GM18511 (cell line): ENCODE data around the gene SEC61A2.
A peak's percentile ranks its signal among the peaks of the same experiment; 100 is the strongest.
"Not testable (repeated sequence)": the region's sequence is repeated elsewhere in the genome, so short reads cannot be mapped to it uniquely, and the experiment has no call there.

Experiments used
- ATAC-seq: cut with Tn5 transposase; IDR thresholded peaks from one replicate; pipeline ENCODE4 v1.9.1; 2021; ENCODE audit warnings: mild to moderate bottlenecking, moderate library complexity; ENCODE audit not compliant: unreplicated experiment

Gene SEC61A2

DNA sequence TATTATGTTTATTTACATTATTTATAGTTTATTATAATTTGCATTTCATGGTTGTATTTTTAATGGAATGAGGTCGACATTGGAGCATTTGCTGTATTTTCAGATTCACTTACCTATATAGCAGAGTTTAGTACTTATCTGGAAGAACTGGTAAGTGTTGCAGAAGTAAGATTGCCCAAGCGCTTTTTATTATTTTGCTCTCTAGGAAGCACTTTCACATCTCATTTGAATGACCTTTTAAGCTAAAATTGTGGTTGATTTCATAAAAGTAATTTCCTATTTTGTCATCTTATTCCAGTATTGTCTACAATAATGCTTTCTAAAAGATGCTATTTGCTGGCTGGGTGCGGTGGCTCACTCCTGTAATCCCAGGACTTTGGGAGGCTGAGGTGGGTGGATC, 28.6 kb downstream of the SEC61A2 start:
- no peak for ATAC-seq

DNA sequence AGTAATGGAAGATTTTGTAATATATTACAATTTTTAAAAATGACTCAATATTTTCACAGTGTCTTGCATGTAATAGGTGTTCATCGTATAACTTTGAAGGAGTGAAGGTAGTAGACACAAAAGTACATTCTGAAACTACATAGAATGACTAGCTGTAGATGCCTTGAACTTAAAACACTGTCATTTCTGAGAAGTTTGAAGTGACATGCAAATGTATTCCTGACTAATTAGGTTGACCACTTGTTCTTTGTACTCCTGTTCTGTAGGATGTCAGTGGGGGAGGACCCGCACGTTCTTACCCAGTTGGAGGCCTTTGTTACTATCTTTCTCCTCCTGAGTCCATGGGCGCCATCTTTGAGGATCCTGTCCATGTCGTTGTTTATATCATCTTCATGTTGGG, 31.2 kb downstream of the SEC61A2 start:
- no peak for ATAC-seq

DNA sequence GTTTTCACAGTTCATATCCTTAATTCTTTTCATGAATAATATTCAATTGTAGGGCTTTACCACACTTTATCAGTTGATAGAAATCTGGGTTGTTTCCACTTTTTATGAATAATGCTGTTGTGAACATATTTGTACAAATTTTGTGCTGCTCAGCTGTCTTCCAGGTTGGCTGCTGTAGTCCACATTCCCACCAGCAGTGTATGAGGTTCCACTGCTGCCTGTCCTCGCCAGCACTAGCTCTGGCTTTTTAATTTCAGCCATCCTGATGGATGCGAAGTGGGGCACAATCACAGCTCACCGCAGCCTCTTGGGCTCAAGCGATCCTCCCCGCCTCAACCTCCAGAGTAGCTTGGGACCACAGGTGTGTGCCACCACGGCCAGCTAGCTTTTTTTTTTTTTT, 33.5 kb downstream of the SEC61A2 start:
- ATAC-seq, result no peak

DNA sequence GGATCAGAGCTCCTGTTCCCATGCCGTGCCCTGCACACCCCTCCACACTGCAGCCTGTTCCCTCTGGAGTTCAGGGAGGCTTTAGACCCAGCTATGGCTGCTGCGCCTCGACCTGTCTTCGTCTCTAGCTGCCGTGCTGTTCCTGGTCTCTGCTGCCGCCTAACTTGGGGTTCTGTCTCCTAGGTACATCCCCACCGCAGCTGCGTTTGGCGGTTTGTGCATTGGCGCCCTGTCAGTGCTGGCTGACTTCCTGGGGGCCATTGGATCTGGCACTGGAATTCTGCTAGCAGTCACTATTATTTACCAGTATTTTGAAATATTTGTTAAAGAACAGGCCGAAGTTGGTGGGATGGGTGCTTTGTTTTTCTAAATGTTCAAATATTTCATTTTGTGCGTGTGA, 34.6 kb downstream of the SEC61A2 start:
- ATAC-seq, result no peak

DNA sequence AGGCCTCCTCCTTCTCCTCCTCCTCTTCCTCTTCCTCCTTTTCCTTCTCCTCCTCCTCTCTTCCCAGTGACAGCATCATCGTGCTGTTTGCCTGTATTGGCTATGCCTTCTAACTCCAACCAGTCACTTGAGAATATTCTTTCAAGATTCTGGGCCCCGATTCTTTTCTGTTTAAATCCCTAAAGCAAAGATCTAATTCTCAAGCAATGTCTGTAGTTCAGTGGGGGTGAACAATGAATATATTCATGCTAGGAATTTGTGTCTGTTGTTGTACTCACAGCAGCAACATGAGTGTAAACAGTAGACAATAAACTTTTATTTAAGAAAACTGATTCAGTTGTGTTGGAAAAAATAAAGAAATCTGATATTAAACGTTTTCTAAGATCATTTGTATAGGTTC, 35.6 kb downstream of the SEC61A2 start:
- no peak for ATAC-seq

DNA sequence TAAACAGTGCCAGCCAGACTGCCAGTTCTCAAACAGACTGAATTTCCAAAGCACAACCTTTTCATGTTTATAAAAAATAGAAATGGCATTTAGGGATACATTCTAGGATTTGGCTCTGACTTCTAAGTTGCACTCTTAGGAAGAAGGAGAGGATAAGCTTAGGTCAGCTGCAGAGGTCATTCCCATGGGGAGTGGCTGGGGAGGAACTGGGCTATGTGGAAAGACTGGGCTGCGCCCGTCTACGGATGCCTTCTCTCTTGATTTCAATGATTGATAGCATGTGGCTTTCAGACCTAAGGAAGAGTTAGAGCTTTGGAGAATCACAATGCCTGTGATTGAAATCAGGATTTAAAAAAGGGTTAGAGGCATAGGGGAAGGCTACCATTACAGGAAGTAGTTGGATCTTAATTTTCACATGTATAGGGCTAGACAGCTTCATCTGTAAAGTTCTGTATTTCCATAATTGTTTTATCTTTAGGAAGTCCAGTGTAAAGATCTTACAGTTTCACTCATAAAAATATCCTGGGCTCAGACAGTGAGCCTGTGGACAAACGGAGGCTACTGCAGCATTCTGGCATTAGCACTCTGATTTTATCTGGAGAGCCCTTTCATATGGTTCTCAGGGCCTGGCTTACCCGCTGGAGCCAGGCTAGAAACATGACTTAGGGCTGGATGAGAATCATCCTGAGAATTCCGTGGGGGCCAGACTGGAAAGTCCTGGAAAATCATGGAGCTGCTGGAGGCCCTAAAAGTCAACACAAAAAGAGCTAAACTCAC, 36.7 kb downstream of the SEC61A2 start:
- no peak for ATAC-seq

DNA sequence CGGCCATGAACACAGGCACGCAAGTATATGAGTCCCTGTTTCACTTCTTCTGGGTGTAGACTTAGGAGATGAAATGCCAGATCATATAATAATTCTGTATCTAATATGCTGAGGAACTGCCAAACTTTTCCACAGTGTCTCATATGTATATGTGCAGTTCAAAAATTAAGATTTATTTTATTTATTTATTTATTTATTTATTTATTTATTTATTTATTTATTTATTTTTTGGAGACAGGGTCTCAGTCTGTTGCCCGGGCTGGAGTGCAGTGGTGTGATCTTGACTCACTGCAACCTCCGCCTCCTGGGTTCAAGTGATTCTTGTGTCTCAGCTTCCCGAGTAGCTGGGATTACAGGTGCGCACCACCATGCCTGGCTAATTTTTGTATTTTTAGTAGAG, 42.0 kb downstream of the SEC61A2 start:
- ATAC-seq, result not testable (repeated sequence)

DNA sequence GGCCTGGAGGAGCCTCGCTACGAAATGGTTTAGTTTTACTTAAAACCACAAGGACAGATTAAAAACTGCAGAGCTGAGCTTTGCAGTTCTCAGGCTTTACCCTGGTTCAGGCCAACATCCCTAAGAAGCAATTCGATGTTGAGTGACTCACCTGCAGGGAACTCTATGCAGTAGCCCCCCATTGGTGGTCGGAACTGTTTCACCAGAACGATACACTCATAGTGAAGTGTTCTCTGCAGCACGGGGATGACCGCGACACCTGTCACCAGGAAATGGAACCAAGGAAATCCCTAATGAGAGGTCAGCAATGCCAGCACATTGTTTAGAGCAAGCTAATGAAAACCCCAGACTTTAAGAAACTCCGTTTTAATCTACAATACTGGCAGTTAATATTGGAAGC, 48.2 kb downstream of the SEC61A2 start:
- ATAC-seq, result no peak

DNA sequence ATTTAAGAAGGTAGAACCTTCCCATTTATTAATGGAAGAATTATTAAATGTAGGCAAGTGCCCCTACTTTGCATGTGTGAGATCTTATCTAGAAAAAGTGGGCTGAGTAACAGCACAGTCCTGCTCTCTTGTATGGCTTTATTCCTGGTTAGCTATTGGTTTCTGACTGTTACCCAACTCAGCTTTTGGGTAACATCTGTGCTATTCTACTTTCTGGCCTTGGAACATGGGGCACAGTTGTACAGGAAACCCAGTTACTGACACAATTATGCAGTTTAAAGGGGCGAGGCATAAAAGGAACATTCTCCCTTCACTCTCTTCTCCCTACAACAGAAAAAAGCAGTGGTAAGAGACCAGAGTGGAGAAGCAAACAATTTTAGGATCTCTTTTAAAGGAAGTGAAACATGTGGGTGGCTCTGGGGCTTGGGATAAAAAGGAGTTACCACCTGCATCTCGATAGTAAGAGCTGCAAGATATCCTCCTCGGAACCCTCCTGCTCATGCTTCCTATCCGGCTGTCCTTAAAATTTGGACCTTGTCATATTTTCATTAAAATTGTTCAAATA, 50.2 kb downstream of the SEC61A2 start:
- ATAC-seq, result no peak

DNA sequence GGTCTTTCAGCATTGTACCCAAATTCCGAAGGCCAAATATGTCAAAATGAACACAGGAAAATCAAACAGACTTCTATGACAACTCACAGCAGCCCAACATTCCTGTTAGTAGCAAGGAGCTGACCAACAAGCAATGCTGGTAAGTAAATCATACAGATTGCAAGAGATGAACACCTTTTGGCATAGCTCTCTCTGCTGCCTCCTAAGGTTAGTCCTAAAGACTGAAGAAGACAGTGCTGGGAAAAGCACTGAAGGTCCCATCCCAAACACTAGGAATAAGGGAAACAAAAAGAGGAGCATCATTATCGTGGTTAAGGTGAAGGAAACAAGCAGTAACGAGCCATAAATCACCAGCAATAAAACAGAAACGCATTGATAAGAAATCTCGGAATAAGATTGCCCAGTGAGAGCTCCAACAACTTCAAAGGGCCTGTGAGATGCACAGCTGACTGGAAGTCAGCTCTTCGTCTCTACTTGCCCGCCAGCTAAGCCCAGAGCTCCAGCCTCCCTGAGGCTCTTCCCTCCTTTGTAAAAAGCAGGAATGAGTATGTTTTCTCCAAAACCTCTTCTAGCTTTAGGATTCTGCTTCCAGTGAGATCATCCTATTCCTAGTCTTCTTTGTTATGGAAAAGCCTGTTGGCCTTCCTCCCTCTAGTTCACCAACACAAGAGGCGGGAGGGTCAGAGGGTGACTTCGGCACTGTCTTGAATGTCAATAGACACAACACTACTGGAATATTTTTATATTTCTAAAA, 50.9 kb downstream of the SEC61A2 start:
- ATAC-seq, result no peak

DNA sequence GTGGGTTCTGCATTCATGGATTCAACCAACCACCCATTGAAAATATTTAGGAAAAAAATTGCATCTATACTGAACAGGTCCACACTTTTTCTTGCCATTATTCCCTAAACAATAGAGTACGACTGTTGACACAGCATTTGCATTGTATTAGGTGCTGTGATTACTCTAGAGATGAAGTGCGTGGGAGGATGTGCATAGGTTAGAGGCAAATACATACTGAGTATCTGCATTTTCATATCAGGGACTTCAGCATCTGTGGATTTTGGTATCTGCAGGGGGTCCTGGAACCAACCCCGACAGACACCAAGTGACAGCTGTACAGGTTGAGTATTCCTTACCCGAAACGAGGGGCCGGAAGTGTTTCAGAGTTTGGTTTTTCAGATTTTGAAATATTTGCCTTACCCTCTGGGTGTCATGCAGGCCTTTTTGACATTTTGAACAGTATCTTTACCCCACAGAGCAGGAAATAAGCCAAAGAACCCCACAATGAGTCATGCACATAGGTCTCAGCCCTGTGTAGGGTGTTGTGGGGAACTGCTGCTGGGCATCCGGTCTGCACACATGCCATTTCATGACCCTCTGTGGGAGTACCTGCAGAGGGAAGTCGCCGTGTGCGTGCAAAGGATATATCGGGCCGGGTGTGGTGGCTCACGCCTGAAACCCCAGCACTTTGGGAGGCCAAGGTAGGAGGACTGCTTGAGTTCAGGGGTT, 51.7 kb downstream of the SEC61A2 start:
- no peak for ATAC-seq

DNA sequence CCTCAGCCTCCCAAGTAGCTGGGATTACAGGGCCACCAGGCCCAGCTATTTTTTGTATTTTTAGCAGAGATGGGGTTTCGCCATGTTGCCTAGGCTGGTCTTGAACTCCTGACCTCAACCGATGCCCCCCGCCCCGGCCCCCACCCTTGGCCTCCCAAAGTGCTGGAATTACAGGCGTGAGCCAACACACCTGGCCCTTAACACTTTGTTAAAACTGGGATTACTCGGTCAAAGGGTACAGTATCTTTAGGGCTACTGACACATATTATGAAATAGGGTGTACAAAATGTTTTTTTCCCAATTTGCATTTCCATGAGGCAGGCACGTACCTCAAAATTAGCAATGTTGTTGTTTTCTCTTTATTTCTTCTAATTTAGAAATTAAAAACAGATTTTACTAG, 54.7 kb downstream of the SEC61A2 start:
- no peak for ATAC-seq

DNA sequence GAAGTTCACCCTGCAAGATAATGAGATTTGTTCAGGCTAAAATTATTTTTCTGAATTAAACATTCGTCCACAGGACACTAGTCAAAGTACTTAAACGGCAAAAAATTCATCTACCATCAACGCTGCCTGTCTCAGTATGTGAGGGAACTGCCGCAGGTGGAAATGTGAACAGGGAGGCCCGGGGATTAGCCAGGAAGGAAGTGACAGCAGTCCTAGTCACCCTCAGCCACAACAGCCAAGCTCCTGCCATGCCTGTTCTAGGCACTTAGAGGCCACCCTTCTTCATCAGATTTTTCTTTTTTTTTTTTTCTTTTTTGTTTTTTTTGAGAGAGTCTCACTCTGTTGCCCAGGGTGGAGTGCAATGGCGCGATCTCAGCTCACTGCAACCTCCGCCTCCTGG, 56.8 kb downstream of the SEC61A2 start:
- no peak for ATAC-seq

DNA sequence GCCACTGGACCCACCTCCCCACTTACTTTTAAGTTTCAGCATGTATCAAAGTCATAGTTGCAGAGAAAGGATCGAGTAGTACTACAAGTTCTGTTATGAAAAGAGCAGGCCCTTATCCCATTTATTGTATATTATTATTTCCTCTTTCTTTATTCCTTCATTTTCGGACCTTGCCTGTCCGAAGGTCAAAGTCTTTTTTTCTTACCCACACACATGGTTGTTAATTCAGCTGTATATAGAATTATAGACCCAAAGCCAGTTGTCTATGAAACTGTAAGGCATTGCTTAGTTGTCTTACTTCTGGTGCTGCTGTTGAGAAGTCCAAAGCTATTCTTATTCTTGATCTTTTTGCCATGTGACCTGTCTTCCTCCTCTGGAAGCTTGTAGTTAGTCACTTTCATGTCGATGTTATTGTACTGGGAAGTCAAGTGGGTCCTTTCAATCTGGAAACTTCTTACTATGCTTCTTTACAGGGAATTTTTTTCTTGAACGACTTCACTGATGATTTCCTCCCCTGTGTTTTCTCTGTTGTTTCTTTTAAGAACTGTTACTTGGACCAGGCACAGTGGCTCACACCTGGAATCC, 57.9 kb downstream of the SEC61A2 start:
- ATAC-seq, result no peak

DNA sequence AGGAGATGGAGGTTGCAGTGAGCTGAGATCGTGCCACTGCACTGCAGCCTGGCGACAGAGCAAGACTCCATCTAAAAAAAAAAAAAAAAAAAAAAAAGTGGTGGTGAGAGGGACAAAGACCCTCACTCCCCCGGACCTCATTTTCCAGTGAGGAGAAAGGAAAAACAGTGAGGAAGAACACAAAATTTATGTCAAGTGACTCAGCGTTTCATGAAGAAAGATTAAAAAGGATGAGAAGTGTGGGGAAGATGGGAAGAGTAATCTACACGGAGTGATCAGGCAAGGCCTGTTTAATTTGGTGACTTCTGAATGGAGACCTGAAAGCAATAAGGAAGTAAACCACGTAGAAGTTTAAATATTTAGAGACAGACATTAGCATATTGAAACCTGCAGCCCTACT, 59.2 kb downstream of the SEC61A2 start:
- no peak for ATAC-seq

DNA sequence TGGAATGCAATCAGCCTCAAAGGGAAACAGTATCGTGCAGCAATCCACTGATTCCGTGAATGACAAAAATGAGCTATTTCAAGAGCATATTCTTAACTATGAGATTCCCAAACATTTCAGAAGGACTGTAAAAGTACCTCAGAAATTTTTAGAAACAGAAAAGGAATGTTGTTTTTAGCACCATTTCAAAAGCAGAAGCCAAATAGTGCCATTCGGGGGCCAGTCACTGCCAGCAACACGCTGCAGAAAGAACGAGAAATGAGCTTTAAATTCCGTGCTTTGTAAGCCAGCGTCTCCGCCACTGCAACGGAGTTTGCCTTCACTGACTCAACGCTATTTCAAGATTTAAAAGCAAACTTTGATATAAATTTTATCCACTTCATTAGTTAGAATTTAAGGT, 59.9 kb downstream of the SEC61A2 start:
- ATAC-seq, result no peak

DNA sequence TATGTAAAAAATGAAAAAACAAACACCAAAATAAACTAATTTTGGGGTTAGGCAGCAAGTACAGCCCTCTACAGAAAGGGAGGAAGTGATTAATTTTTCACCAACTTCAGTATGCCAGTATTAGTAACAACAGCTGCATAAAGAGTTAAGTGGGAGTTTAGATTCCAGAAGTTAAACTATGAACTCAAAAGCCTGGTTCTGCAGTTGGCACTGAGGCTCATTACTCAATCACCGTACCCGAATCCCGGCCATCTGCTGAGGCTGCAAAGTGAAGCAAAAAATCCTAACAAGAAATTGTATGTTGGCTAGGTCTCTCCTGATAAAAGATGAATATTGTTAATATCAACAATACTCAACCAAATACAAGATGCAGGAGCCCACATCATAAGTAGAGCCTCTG, 62.2 kb downstream of the SEC61A2 start:
- no peak for ATAC-seq

DNA sequence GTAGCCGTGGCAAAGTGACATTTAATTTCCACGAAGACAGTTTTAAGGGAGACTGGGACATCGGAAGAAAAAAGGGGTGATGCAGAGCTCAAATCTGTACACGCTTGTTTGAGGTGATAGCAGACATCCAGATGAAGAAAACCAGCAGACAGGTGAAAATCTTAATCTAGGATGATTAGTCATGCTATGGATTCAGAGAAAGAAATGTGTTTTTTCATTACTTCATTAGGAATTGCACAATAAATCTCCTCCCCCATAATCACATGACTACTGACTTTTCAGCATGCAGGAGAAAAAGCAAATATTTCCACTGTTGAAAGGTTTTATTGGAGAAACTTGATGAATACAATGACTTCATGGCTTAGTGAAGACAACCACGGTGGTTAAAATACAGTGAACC, 63.7 kb downstream of the SEC61A2 start:
- ATAC-seq, result no peak

DNA sequence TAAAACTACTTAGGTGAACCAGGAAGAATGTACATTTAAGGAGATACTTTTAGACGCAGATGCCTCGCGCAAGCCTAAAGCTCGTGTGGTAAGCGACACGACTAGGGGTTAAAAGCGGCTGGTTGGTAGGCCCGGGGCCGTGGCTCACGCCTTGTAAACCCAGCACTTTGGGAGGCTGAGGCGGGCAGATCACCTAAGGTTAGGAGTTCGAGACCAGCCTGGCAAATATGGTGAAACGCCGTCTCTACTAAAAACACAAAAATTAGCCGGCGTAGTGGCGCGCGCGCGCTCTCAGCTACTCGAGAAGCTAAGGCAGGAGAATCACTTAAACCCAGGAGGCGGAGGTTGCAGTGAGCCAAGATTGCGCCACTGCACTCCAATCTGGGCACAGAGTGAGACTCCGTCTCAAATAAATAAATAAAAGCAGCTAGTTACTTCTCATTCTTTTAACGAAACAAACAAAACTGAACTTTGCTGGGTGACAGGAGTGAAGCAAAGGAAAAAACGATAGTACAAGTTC, 65.3 kb downstream of the SEC61A2 start:
- ATAC-seq, result no peak

DNA sequence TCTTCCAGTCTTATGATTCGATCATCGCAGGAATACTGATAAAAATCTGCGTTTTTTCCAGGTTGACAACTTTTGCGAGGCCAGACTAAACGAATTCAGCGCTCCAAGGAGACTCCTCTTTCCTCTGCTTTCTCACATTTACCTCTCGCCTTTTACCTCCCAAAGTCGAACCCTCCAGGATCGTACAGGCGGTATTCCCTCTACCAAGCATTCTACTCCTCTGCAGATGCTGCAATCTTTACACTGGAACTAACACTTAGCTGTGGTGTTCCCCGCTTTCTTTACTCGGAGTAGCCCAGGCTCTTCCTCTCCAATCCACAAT, 65.8 kb downstream of the SEC61A2 start:
- ATAC-seq, result peak; percentile 25
